ENCODE results near the gene NAPG.
"Not testable (repeated sequence)": the region's sequence is repeated elsewhere in the genome, so short reads cannot be mapped to it uniquely, and the experiment has no call there.

The NAPG gene

GRCh38 chr18:10511236-10511635 lies 14.6 kb upstream of the NAPG start:
- no peak for DNase-seq (ENCODE audit: insufficient read length, low spot score)
- FAIRE-seq: no peak

GRCh38 chr18:10514082-10514481 lies 11.7 kb upstream of the NAPG start:
- DNase-seq (ENCODE audit: insufficient read length, low spot score) (no peak), FAIRE-seq (no peak)

DNA sequence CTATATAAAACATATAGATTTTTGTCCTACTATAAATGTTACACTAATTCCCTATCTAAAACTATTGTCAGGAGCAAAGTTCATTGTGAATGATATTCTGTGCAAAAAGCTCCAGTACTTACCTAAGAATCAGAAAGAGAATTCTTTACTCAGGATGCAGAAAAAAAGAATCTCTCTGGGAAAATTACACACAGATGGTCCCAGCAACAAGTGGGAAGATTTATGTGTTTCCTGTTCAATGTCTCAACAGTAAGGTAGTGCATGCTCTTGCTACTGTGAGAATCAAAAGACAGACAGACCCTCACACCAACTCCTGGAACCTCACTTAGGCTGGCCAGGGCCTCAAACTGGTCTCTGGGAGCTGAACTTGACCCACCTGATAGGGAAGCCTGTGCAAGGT lies 11.2 kb upstream of the NAPG start:
- FAIRE-seq (no peak), DNase-seq (ENCODE audit: insufficient read length, low spot score) (no peak)

DNA sequence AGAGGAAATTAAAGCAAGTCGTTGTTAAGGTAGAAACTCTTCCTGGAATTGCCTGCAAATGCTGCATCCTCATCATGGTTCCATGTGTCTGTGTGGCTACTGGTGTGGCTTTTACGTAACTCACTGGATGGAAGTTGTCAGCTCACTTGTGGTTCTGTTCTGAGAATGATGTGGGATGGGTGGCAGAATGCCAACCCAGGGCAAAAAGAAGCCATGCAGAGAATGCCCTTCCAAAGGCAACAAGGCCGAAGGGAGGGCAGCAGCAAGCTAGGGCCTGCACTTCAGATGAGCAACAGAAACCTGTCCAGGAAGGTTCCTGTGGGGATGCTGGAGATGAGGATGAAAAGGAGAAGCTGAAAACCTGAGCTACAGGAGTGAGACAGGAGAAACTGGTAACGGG lies 10.4 kb upstream of the NAPG start:
- no peak for FAIRE-seq
- no peak for DNase-seq (ENCODE audit: insufficient read length, low spot score)

DNA sequence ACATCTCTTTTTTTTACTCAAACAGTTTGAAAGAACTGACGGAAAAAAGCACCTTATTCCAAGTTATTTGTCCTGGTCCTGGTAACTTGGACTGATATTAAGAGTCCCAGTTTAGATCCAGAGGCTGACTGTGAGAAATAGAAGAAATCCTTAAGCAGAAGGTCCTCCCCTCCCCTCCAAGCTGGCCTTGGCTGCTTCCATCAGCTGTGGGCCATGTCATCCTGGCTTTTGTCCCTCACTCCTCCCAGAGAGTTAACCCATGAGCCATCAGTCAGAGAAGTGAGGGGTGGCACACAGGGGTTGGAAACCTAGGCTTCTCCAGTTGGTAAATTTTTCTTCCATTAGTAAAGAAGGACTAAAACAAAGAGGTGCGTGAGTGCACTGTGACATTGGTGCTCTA lies 9.7 kb upstream of the NAPG start:
- no peak for FAIRE-seq
- DNase-seq (ENCODE audit: insufficient read length, low spot score): no peak

- FAIRE-seq (no peak), DNase-seq (ENCODE audit: insufficient read length, low spot score) (no peak)
Observed at GRCh38 chr18:10518595-10519255, 7.1 kb upstream of the NAPG start.

DNA sequence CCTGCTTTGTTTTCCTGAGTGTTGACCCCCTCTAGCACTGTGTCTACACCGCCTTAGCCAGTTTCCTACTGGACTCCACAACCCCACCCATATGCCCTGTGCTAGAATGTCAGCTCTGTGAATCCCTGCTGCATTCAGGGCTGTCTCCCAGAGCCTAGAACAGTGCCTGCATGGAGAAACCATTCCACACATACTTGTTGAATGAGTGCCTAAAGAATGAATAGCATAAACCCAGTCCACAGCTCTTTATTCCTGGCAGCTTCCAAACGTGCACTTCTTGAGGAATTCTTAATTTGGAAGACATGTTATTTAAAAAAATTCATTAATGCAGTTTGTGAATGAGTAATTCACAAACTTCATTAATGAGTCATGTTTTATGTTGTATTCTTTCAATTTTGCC lies 6.5 kb upstream of the NAPG start:
- no peak for DNase-seq (ENCODE audit: insufficient read length, low spot score)
- FAIRE-seq: no peak

GRCh38 chr18:10519999-10520935 lies 5.6 kb upstream of the NAPG start:
- peak; percentile 76 for DNase-seq (ENCODE audit: insufficient read length, low spot score)
- FAIRE-seq: peak; percentile 74

GRCh38 chr18:10521566-10521965 lies 4.3 kb upstream of the NAPG start:
- FAIRE-seq (no peak), DNase-seq (ENCODE audit: insufficient read length, low spot score) (no peak)

DNA sequence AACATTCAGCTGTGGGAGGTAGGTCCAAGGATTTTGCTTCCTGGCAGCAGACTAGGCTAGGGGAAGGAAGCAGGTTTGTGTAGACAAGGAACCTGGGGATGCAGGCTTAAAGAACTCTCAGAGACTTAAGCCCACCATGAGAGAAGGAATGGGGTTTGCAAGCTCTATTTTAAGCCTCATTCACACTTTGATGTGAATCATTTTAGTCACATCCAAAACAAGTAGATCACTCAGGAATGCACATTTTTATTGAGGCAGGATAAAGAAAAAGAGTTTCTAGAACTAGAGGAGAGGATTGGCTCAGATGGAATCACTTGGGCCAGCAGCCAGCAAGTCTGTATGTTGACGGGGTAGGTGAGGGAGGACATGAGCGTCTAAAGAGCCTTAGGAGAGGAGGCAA lies 3.3 kb upstream of the NAPG start:
- DNase-seq (ENCODE audit: insufficient read length, low spot score) (no peak), FAIRE-seq (no peak)

- FAIRE-seq: no peak
- DNase-seq (ENCODE audit: insufficient read length, low spot score): no peak
Observed at GRCh38 chr18:10523544-10523943, 2.3 kb upstream of the NAPG start.

- DNase-seq (ENCODE audit: insufficient read length, low spot score) (no peak), FAIRE-seq (no peak)
Observed at GRCh38 chr18:10524507-10525370, 1.1 kb upstream of the NAPG start.

- no peak for FAIRE-seq
Observed at GRCh38 chr18:10525371-10525691, 496 bp upstream of the NAPG start.

GRCh38 chr18:10526561-10526949 lies 728 bp downstream of the NAPG start:
- DNase-seq (ENCODE audit: insufficient read length, low spot score) (no peak), FAIRE-seq (no peak)

More at GRCh38 chr18:10525371-10525691, 496 bp upstream of the NAPG start:
- no peak for DNase-seq (ENCODE audit: insufficient read length, low spot score)

GRCh38 chr18:10528439-10528838 lies 2.6 kb downstream of the NAPG start:
- FAIRE-seq (no peak), DNase-seq (ENCODE audit: insufficient read length, low spot score) (no peak)

- FAIRE-seq: no peak
- no peak for DNase-seq (ENCODE audit: insufficient read length, low spot score)
Observed at GRCh38 chr18:10530002-10530401, 4.2 kb downstream of the NAPG start.

DNA sequence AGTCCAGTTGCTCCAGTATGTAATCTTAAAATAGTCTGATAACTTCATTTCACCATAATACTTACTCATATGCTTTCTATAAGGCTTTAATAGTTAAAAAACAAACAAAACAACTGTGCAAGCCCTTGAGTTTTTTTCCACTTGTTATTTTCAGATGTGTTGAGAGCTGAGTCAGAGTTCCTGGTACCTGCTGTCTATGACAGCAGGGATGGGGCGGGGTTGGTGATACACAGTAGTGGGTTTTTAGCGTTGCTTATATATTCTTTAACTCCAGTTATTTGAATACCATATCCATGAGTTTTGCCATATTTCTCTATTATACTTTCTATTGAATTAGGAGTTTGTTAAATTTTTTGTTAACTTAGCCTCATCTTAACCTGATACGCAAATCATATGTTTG lies 5.0 kb downstream of the NAPG start:
- no peak for DNase-seq (ENCODE audit: insufficient read length, low spot score)
- FAIRE-seq: no peak

DNA sequence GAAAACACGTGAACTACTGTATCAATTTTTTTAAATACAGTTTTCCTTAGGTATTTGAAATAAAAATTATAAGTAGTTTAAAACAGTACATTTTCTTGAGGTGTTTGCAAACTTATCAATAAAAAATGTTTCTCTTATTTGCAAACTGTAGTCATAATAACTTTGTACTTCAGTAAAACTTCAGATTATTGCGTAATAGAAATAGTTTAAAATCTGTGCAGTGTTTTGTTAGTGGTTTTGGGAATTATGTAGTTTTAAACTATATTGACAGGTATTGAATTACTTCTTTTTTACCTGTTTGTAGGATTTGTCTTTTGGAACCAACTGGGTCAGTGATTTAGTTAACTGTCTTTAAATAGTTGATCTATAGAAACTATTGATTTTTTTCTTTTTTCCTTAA lies 7.3 kb downstream of the NAPG start:
- DNase-seq (ENCODE audit: insufficient read length, low spot score) (no peak), FAIRE-seq (no peak)

GRCh38 chr18:10536280-10536679 lies 10.5 kb downstream of the NAPG start:
- no peak for FAIRE-seq

DNA sequence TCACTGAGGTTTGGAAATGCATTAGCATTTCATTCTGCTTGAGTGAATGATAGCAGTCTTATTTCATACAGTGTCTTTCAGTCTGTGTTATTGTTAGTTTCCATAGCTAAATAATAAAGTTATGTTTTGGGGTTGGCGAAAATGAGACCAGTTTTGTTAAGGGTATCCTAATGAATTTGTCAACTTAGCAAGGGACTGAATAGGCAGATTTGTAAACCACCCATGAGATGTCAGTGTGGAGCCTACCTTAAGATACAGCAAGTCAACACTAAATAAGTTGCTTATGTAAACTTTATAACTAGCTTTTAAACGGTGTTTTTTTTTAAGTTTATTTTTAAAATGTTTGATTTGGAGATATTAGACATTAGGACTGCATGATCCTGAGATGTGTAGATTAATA lies 11.9 kb downstream of the NAPG start:
- FAIRE-seq (no peak), DNase-seq (ENCODE audit: insufficient read length, low spot score) (no peak)

More at GRCh38 chr18:10536280-10536679, 10.5 kb downstream of the NAPG start:
- DNase-seq (ENCODE audit: insufficient read length, low spot score): no peak

DNA sequence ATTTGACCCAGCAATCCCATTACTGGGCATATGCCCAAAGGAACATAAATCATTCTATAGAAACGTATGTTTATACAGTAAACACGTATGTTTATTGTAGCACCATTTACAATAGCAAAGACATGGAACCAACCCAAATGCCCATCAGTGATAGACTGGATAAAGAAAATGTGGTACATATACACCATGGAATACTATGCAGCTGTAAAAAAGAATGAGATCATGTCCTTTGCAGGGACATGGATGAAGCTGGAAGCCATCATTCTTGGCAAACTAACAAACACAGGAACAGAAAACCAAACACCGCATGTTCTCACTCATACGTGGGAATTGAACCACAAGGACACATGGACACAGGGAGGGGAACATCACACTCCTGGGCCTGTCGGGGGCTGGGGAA lies 13.3 kb downstream of the NAPG start:
- FAIRE-seq; DNase-seq (ENCODE audit: insufficient read length, low spot score): not testable (repeated sequence)

All from HTR-8/SVneo (cell line).